ENCODE data around the gene UAP1.

UAP1 gene

GRCh38 chr1:162561616-162562469 is at the start of gene UAP1:
UAP1 (plus strand) TSS chr1:162561722; CDS start chr1:162566069, 4,347 bp downstream.
- in situ Hi-C loops (cut with HindIII; ENCODE audit: low pct_unique_long_range_greater_than_20kb, low sequenced_read_pairs): no loop called here
- no peak for TF ChIP-seq JUND (IDR thresholded peaks at IDR 0.05; ENCODE audit: low read depth)
- peak in 1 of 2 experiments; percentile 15 for DNase-seq (ENCODE audit: low read depth in 1 of 2, low spot score in 1 of 2)

GRCh38 chr1:162527314-162527713 is 34.2 kb upstream of the UAP1 start:
- in situ Hi-C loops (cut with HindIII; ENCODE audit: low pct_unique_long_range_greater_than_20kb, low sequenced_read_pairs): no loop called here
- TF ChIP-seq JUND (IDR thresholded peaks at IDR 0.05; ENCODE audit: low read depth): no peak
- DNase-seq (ENCODE audit: low read depth in 1 of 2, low spot score in 1 of 2): no peak

DNA sequence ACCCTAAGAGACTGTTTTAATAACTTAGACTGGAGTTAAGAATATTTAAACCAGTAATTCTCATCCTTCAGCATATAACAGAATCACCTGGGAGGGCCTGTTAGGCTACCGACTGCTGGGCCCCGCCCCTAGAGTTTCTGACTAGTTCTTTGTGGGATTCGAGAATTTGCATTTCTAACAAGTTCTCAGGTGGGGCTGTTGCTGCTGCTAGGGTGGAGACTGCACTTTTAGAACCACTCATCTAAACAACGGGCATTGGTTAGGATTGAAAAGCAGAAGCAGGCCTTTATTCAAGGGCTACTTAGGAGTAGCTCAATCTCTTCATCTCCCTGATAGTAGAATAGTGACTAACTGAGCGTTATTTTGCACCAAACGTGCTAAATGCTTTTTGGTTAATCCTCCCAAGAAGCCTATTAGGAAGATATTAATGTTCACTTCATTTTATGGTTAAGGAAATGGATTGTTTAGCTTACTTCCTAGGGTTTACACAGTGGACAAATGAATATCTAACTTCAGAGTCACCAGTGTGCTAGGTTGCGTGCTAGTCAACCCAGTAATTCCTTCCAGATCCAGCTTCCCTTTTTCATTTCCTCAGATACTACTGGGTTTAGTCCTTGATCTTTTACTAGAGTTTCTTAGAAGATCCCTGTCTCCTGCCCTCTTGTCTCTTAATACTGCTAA is 31.1 kb upstream of the UAP1 start:
- no peak for TF ChIP-seq JUND (IDR thresholded peaks at IDR 0.05; ENCODE audit: low read depth)
- DNase-seq (ENCODE audit: low read depth in 1 of 2, low spot score in 1 of 2): no peak
- in situ Hi-C loops (cut with HindIII; ENCODE audit: low pct_unique_long_range_greater_than_20kb, low sequenced_read_pairs): no loop called here

DNA sequence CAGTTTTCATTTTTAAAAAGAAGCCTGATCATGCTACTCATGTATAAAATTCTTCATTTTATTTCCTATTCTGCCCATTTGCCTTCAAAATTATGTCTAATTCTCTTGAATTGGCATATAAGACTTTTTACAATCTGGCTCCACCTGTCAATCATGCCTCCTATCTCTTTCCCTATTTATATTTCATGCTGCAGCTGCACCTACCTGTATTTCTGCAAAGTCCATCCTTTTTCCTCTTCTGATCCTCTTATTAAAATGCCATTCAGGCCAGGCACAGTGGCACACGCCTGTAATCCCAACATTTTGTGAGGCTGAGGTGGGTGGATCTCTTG is 30.6 kb upstream of the UAP1 start:
- in situ Hi-C loops (cut with HindIII; ENCODE audit: low pct_unique_long_range_greater_than_20kb, low sequenced_read_pairs): no loop called here
- no peak for DNase-seq (ENCODE audit: low read depth in 1 of 2, low spot score in 1 of 2)
- TF ChIP-seq JUND (IDR thresholded peaks at IDR 0.05; ENCODE audit: low read depth): no peak

DNA sequence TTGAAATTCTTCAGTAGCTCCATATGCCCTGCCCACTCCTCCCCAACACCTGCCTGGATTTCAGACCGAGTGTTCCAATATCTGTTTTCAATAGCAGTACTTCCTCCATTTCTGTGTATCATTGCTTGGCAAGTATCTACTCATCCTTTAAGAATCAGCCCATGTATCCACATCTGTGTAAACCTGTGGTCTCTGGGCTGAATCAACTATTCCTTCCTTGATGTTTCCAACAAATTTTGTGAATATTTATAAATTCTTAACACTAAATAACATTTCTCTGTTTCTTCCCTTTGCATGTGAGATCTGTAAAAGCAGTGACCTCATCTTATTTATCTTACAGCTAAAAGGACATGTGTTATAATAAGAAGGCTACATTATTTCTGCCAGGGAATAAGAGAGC is 26.0 kb upstream of the UAP1 start:
- no peak for TF ChIP-seq JUND (IDR thresholded peaks at IDR 0.05; ENCODE audit: low read depth)
- in situ Hi-C loops (cut with HindIII; ENCODE audit: low pct_unique_long_range_greater_than_20kb, low sequenced_read_pairs): no loop called here
- no peak for DNase-seq (ENCODE audit: low read depth in 1 of 2, low spot score in 1 of 2)

GRCh38 chr1:162536511-162536910 is 25.0 kb upstream of the UAP1 start:
- DNase-seq (ENCODE audit: low read depth in 1 of 2, low spot score in 1 of 2): no peak
- in situ Hi-C loops (cut with HindIII; ENCODE audit: low pct_unique_long_range_greater_than_20kb, low sequenced_read_pairs): no loop called here
- TF ChIP-seq JUND (IDR thresholded peaks at IDR 0.05; ENCODE audit: low read depth): no peak

- no peak for DNase-seq (ENCODE audit: low read depth in 1 of 2, low spot score in 1 of 2)
- no peak for TF ChIP-seq JUND (IDR thresholded peaks at IDR 0.05; ENCODE audit: low read depth)
- in situ Hi-C loops (cut with HindIII; ENCODE audit: low pct_unique_long_range_greater_than_20kb, low sequenced_read_pairs): no loop called here
Measured at GRCh38 chr1:162537216-162537615, 24.3 kb upstream of the UAP1 start.

DNA sequence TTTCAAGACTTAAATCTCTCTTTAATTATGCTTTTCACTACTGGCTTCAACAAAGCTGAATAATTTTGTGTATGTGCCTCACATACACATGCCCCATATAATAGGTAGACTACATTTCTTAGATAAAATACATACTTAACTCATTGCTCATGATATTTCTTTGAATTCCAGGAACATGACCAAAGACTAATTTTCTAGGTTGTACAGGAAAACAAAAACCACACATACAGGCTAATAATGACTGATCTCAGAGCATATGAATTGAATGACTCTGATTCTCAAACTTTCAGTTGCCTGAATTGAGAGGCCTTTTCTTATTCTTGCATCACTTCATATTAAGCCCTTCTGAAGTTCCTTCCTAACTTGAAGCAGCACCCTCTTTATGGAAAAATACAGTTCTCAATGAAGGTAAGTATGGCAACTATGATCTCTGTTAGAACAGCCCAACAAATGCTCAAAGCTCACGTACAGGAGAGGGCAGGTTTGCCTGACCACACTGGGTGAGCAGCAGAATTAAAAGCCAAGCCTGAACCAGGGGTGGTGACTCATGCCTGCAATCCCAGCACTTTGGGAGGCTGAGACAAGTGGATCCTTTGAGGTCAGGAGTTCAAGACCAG is 22.6 kb upstream of the UAP1 start:
- in situ Hi-C loops (cut with HindIII; ENCODE audit: low pct_unique_long_range_greater_than_20kb, low sequenced_read_pairs): no loop called here
- no peak for DNase-seq (ENCODE audit: low read depth in 1 of 2, low spot score in 1 of 2)
- no peak for TF ChIP-seq JUND (IDR thresholded peaks at IDR 0.05; ENCODE audit: low read depth)

DNA sequence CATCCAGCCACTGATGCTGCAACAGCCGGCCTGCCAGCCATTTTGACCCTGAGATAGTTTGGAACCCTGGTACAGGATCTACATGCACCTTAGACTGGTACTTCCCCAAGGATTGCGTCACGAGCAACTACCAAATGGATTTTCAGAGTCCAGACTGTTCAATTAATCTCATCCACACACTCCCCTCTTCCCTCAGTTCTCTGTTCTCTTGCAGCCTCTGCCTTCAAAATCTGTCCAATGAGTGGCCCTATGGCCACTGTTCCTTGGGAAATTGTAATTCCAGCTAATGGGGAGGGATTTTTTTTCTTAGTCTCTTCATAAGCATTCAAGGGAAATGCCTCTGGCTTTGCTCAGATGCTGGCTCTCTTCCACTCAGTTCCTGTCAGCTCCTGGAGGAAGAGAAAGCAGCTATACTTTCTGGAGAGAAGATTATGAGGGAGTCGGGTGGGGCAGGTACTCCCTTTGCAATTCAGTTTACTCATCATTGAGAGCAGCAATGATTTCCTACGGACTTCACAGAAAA is 19.8 kb upstream of the UAP1 start:
- in situ Hi-C loops (cut with HindIII; ENCODE audit: low pct_unique_long_range_greater_than_20kb, low sequenced_read_pairs): no loop called here
- DNase-seq (ENCODE audit: low read depth in 1 of 2, low spot score in 1 of 2): no peak
- TF ChIP-seq JUND (IDR thresholded peaks at IDR 0.05; ENCODE audit: low read depth): no peak

DNA sequence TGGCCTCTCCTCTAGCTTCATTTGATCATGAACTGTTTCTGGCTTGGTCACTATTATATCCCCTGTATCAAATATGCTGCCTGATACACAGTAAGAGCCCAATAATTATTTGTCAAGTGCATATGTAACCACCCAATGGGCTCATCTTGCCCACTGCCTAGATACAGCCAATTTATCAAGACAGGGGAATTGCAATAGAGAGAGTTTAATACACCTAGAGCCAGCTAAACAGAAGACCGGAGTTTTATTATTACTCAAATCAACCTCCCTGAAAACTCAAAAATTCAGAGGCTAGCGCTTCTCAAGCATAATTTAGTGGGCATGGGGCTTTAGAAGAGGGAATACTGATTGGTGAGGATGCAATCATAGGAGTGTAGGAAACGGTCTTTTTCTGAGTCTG is 18.3 kb upstream of the UAP1 start:
- in situ Hi-C loops (cut with HindIII; ENCODE audit: low pct_unique_long_range_greater_than_20kb, low sequenced_read_pairs): no loop called here
- no peak for TF ChIP-seq JUND (IDR thresholded peaks at IDR 0.05; ENCODE audit: low read depth)
- no peak for DNase-seq (ENCODE audit: low read depth in 1 of 2, low spot score in 1 of 2)

DNA sequence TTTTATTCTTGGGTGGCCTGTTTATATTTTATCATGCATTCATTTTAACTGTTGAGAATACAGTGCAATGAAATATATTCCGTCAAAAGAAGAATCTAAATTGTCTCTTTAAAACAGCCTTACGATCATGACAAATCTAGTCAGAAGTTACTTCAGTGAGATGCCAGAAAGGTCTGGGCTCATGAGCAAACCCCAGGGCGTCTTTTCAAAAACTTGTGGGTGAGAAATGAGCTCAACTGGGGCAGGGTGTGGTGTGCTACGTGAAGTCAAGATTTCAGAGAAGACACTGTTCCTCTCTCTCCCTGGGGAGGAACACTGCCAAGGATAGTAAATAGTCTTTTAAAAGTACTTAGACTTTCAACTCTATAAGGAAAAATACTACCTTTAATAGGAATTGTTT is 13.4 kb upstream of the UAP1 start:
- in situ Hi-C loops (cut with HindIII; ENCODE audit: low pct_unique_long_range_greater_than_20kb, low sequenced_read_pairs): no loop called here
- no peak for TF ChIP-seq JUND (IDR thresholded peaks at IDR 0.05; ENCODE audit: low read depth)
- no peak for DNase-seq (ENCODE audit: low read depth in 1 of 2, low spot score in 1 of 2)

DNA sequence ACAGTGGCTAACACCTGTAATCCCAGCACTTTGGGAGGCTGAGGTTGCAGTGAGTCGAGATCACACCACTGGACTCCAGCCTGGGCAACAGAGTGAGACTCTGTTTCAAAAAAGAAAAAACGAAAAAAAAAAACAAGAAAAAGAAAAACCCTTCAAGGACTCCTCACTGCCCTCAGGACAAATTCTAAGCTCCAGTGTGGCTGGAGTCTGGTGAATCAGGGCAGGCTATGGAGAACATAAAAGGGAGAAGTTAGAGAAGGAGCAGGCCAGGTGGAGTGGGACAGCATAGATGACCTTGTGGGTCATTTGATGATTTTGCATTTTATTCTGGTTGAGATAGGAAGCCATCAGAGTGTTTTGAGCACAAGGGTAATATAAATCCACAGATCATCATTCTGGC is 12.5 kb upstream of the UAP1 start:
- in situ Hi-C loops (cut with HindIII; ENCODE audit: low pct_unique_long_range_greater_than_20kb, low sequenced_read_pairs): no loop called here
- DNase-seq (ENCODE audit: low read depth in 1 of 2, low spot score in 1 of 2): no peak
- TF ChIP-seq JUND (IDR thresholded peaks at IDR 0.05; ENCODE audit: low read depth): no peak

DNA sequence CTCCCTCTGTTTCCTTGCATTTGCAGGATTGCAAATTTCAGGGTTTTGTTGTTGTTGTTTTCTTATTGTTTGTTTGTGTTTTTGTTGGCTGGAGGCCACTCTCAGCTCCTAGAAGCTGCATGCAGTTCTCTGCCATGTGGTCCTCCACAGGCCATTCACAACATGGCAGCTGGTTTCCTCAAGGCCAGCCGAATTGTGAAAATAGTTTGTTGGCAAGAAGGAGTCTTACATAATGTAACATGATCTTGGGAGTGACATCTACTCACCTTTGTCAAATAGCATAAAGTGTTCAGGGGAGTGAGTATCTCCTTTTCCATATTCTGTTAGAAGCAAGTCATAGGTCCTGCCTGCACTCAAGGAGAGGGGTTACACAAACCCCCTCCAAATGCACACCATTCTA is 10.6 kb upstream of the UAP1 start:
- TF ChIP-seq JUND (IDR thresholded peaks at IDR 0.05; ENCODE audit: low read depth): no peak
- in situ Hi-C loops (cut with HindIII; ENCODE audit: low pct_unique_long_range_greater_than_20kb, low sequenced_read_pairs): no loop called here
- DNase-seq (ENCODE audit: low read depth in 1 of 2, low spot score in 1 of 2): peak in 1 of 2 experiments; percentile 23
